K562 (cell line): ENCODE measurements around the gene IBA57. TPM values are rescaled to one million over a fixed set of nuclear protein-coding genes. Genes with fewer than 3 reads are reported as not detected.

ENCODE experiments used
- ATAC-seq: fragments of 200-7000 bp; cut with Tn5 transposase; 3 replicates; pipeline ENCODE4 v1.9.1; 2020; ENCODE audit warnings: moderate library complexity
- BruUV-seq: library from RNA; stranded (reverse); fragments of 400-500 nt; replicated peaks from 2 replicates; lab custom pipeline; 2021; lab: Mats Ljungman, UMichigan
- CTCF ChIA-PET: fragments of 300-600 bp; formaldehyde crosslinking; extraction: SDS; loops from one replicate; lab custom pipeline; 2021; ENCODE audit warnings: low intra/inter-chr PET ratio; lab: Yijun Ruan, JAX
- POLR2A ChIA-PET: fragments of 300-600, 350-650 bp; sonication (Branson Sonifier 250); formaldehyde crosslinking; extraction: SDS; loops from one replicate; lab custom pipeline; 2021; ENCODE audit warnings: antibody characterized with exemption, inconsistent platforms; lab: Yijun Ruan, JAX
- DNase-seq, 4 experiments: peaks; one replicate each; pipeline versions ENCODE4 v3.0.0 to v3.0.0-alpha.2; 2011 to 2018; ENCODE audit warnings: low spot score in 3 of 4, mixed read lengths in 3 of 4; ENCODE audit errors: extremely low read depth in 1 of 4
- FAIRE-seq: peaks from 2 replicates; lab custom pipeline; 2011; peaks lifted over from hg19 to GRCh38; lab: Jason Lieb, UNC
- H2AFZ ChIP-seq: 2 replicates; pipeline ENCODE4 v1.6.0; 2011; ENCODE audit warnings: low read depth, low read length, control low read depth, inconsistent platforms
- H3K27ac ChIP-seq: fragments of 200-600 bp; 3 replicates; pipeline ENCODE4 v1.8.0; 2011; ENCODE audit warnings: low read depth, mild to moderate bottlenecking, control low read depth, inconsistent platforms, low read length, moderate library complexity, mixed read lengths; ENCODE audit errors: extremely low read depth
- H3K27me3 ChIP-seq, 2 experiments: fragments of 300-600 bp in 1 of 2; 2 replicates in 1 of 2; 3 replicates in 1 of 2; pipeline versions ENCODE4 v1.6.0 to v1.8.0; 2011; ENCODE audit warnings: inconsistent platforms in 2 of 2, low read length in 2 of 2, mild to moderate bottlenecking in 1 of 2, mixed read lengths in 1 of 2, moderate library complexity in 1 of 2; ENCODE audit not compliant: control insufficient read depth in 2 of 2, insufficient read depth in 2 of 2
- H3K36me3 ChIP-seq: fragments of 300-600 bp; 3 replicates; pipeline ENCODE4 v1.8.0; 2011; ENCODE audit warnings: mild to moderate bottlenecking, low read length, inconsistent platforms; ENCODE audit not compliant: control insufficient read depth, insufficient read depth
- H3K4me1 ChIP-seq, 2 experiments: fragments of 200-600 bp in 1 of 2; replicated peaks in 1 of 2; 2 replicates in 1 of 2; 3 replicates in 1 of 2; pipeline versions ENCODE4 v1.5.1 to v1.8.0; 2011; ENCODE audit warnings: inconsistent platforms in 2 of 2, low read length in 2 of 2, mild to moderate bottlenecking in 1 of 2, mixed read lengths in 1 of 2, moderate library complexity in 1 of 2; ENCODE audit not compliant: control insufficient read depth in 2 of 2, insufficient read depth in 2 of 2
- H3K4me2 ChIP-seq: 2 replicates; pipeline ENCODE4 v1.6.1; 2011; ENCODE audit warnings: low read length, control low read depth, inconsistent platforms, mixed read lengths; ENCODE audit not compliant: insufficient read depth
- H3K4me3 ChIP-seq: fragments of 200-600 bp; sonication (generic), shearing (Covaris generic); 2 replicates; pipeline ENCODE4 v1.5.1; 2016; ENCODE audit warnings: control low read depth, inconsistent platforms
- H3K79me2 ChIP-seq: fragments of 200-600 bp; 3 replicates; pipeline ENCODE4 v1.8.0; 2011; ENCODE audit warnings: low read length, inconsistent platforms; ENCODE audit not compliant: control insufficient read depth, insufficient read depth
- H3K9ac ChIP-seq, 2 experiments: 2 replicates each; pipeline versions ENCODE4 v1.6.0 to v1.6.1; 2011; ENCODE audit warnings: low read depth in 2 of 2, low read length in 2 of 2, control low read depth in 1 of 2, inconsistent platforms in 1 of 2, mild to moderate bottlenecking in 1 of 2, mixed read lengths in 1 of 2; ENCODE audit not compliant: insufficient read depth in 1 of 2
- H3K9me1 ChIP-seq: one replicate; pipeline ENCODE4 v1.6.0; 2011; ENCODE audit warnings: inconsistent platforms, mild to moderate bottlenecking, low read length, moderate library complexity; ENCODE audit not compliant: control insufficient read depth, insufficient read depth
- H3K9me3 ChIP-seq: replicated peaks from 2 replicates; pipeline ENCODE4 v1.5.1; 2011; ENCODE audit warnings: low read depth, low read length, inconsistent platforms; ENCODE audit not compliant: control insufficient read depth, insufficient read depth
- H4K20me1 ChIP-seq: replicated peaks from 2 replicates; pipeline ENCODE4 v1.6.1; 2011; ENCODE audit warnings: low read length, inconsistent platforms, mixed read lengths; ENCODE audit not compliant: control insufficient read depth, insufficient read depth
- GATAD2B ChIP-seq: fragments of 450-650 bp; IDR thresholded peaks from 2 replicates; pipeline ENCODE4 v1.6.1; 2017; ENCODE audit warnings: mild to moderate bottlenecking, borderline replicate concordance
- HDAC8 ChIP-seq: fragments of 450-650 bp; IDR thresholded peaks from 2 replicates; pipeline ENCODE4 v1.6.1; 2016; ENCODE audit warnings: mild to moderate bottlenecking, missing genetic modification characterization, moderate library complexity, missing compliant biosample characterization
- HES1 ChIP-seq: fragments of 450-650 bp; IDR thresholded peaks from 2 replicates; pipeline ENCODE4 v1.6.1; 2016; ENCODE audit warnings: low read depth, mild to moderate bottlenecking, moderate library complexity
- HNRNPH1 ChIP-seq: fragments of 200-400 bp; formaldehyde crosslinking; optimal IDR thresholded peaks from 2 replicates; pipeline ENCODE3; 2017; ENCODE audit warnings: low read depth, mild to moderate bottlenecking, low read length, moderate library complexity
- JUN ChIP-seq, 2 experiments: sonication (generic) in 1 of 2; formaldehyde crosslinking in 1 of 2; IDR thresholded peaks; 2 replicates each; pipeline versions ENCODE4 v1.6.1 to v1.8.0; 2012 to 2022; ENCODE audit warnings: borderline replicate concordance in 2 of 2, mild to moderate bottlenecking in 2 of 2, improper control_type of control experiment in 1 of 2, low read depth in 1 of 2, low read length in 1 of 2, missing genetic modification reagents in 1 of 2
- MTF1 ChIP-seq: fragments of 250-450 bp; sonication (Bioruptor Pico); IDR thresholded peaks from 2 replicates; pipeline ENCODE4 v1.9.0; 2021; ENCODE audit warnings: moderate library complexity, mild to moderate bottlenecking, inconsistent platforms, borderline replicate concordance
- NR4A1 ChIP-seq, 2 experiments: fragments of 250-450 bp in 1 of 2; fragments of 450-650 bp in 1 of 2; sonication (Bioruptor Pico) in 1 of 2; IDR thresholded peaks; 2 replicates each; pipeline versions ENCODE4 v1.4.0 to v1.6.1; 2016 to 2020; ENCODE audit warnings: mild to moderate bottlenecking in 2 of 2, missing compliant biosample characterization in 1 of 2, missing genetic modification characterization in 1 of 2, moderate library complexity in 1 of 2
- RREB1 ChIP-seq: fragments of 250-450 bp; sonication (Bioruptor Pico); IDR thresholded peaks from 2 replicates; pipeline ENCODE4 v1.4.0; 2020
- RUNX1 ChIP-seq: sonication (generic); IDR thresholded peaks from 2 replicates; pipeline ENCODE4 v1.6.1; 2016; ENCODE audit warnings: antibody characterized with exemption, low read depth
- ZMIZ1 ChIP-seq, 2 experiments: fragments of 150-350 bp in 1 of 2; IDR thresholded peaks; 2 replicates each; pipeline ENCODE4 v1.6.1; 2012 to 2016; ENCODE audit warnings: low read depth in 2 of 2, low read length in 2 of 2, mild to moderate bottlenecking in 1 of 2, moderate library complexity in 1 of 2
- ZNF75A ChIP-seq: fragments of 450-650 bp; formaldehyde crosslinking; IDR thresholded peaks from 2 replicates; pipeline ENCODE4 v1.4.0; 2020; ENCODE audit warnings: mild to moderate bottlenecking
- WGBS: fragments of 100-300 bp; shearing (Covaris generic); methylation state at CpG from one replicate; pipeline ENCODE4 v1.1.6; 2016; ENCODE audit warnings: low coverage, mixed read lengths; ENCODE audit not compliant: insufficient coverage; ENCODE audit errors: missing lambda C conversion rate; 5-methylcytosine and 5-hydroxymethylcytosine counted together
- in situ Hi-C: fragments of 300-500 bp; cut with MboI; formaldehyde crosslinking; loops from 4 replicates; pipeline ENCODE4 v1.15.0; 2018; ENCODE audit warnings: inconsistent platforms, mixed read lengths
- intact Hi-C: fragments of 100-400 bp; cut with micrococcal nuclease; formaldehyde crosslinking; loops from 2 replicates; pipeline ENCODE4 v1.14.2; 2022
- polyA plus RNA-seq, 8 experiments: library from polyadenylated mRNA; depleted of rRNA in 4 of 8; stranded (reverse) in 5 of 8; unstranded in 3 of 8; fragments of >200 nt; fragmentation: Nextera tagmentation in 2 of 8; fragmentation: Illumina TruSeq in 1 of 8; extraction: Ambion mirVana in 2 of 8; extraction: Trizol in 1 of 8; gene quantifications; 2 replicates each; pipeline versions ENCODE4 v1.2.1 to v1.2.3, GENCODE V29; 2011 to 2014; ENCODE audit warnings: inconsistent platforms in 1 of 8, missing spikeins in 1 of 8
- total RNA-seq, 7 experiments: library from RNA; depleted of rRNA in 6 of 7; stranded (reverse); fragments of >200 nt in 6 of 7; fragmentation: Illumina TruSeq in 2 of 7; extraction: Trizol in 2 of 7; gene quantifications; 2 replicates each; pipeline versions ENCODE4 v1.2.1 to v1.2.3, GENCODE V29; 2011 to 2021; ENCODE audit warnings: low replicate concordance in 1 of 7

Gene IBA57
- total and polyA plus RNA-seq, 9 of the 15 experiments (the other 6 are each of a cell fraction or from before 2014, with no cell fraction given): 0.77 to 15.5 (median 2.7) TPM

- no peak for FAIRE-seq
- H3K4me1 ChIP-seq: peaks cover 10 to 70% of the 10 kb centered on the region in 2 experiments; a peak in 4 of 5 replicates
- no TSS peak for BruUV-seq
- no peak for TF ChIP-seq ZNF75A
- TF ChIP-seq JUN (IDR thresholded peaks at IDR 0.05; ENCODE audit: borderline replicate concordance, low read depth, low read length): no peak
- no peak for TF ChIP-seq JUN (CRISPR knock-in tag; IDR thresholded peaks at IDR 0.05; ENCODE audit: borderline replicate concordance)
- no peak for TF ChIP-seq RREB1 (CRISPR knock-in tag)
- TF ChIP-seq ZMIZ1 (IDR thresholded peaks at IDR 0.05; ENCODE audit: low read depth in 2 of 2, low read length in 2 of 2): no peak
- no peak for TF ChIP-seq HDAC8 (tag)
- TF ChIP-seq MTF1 (CRISPR knock-in tag): no peak
- TF ChIP-seq GATAD2B: no peak
- no peak for TF ChIP-seq HES1
- no peak for TF ChIP-seq HNRNPH1
- TF ChIP-seq RUNX1: no peak
- no peak for TF ChIP-seq NR4A1 (CRISPR knock-in tag; IDR thresholded peaks at IDR 0.05)
- TF ChIP-seq NR4A1 (tag; IDR thresholded peaks at IDR 0.05): no peak
Measured at GRCh38 chr1:228160201-228160761, 5.3 kb upstream of the IBA57 start.

More at GRCh38 chr1:228160201-228160761, 5.3 kb upstream of the IBA57 start:
- H3K36me3 ChIP-seq: no peaks in the 10 kb centered on the region
- CTCF ChIA-PET: no interaction called here
- H2AFZ ChIP-seq: no peak overlapping the region
- H3K9ac ChIP-seq: peak overlapping the region in 1 of 2 experiments; percentile 38; a peak in 2 of 4 replicates
- no peak overlapping the region for H3K4me2 ChIP-seq
- H3K27me3 ChIP-seq: no peaks in the 10 kb centered on the region
- H3K4me3 ChIP-seq: no peak overlapping the region
- no peaks in the 10 kb centered on the region for H3K79me2 ChIP-seq
- in situ Hi-C loops (no loop called here), intact Hi-C loops (no loop called here)
- peaks cover 6% of the 10 kb centered on the region for H4K20me1 ChIP-seq
- H3K27ac ChIP-seq: no peak overlapping the region
- peaks cover 12% of the 10 kb centered on the region for H3K9me1 ChIP-seq
- ATAC-seq: no peak
- POLR2A ChIA-PET: interaction anchor here (1.0 to 3.3 kb wide), 4 partner anchors 9 to 18 kb away, joined by 4 to 15 read pairs (median 7); no protein-coding TSS in a partner anchor
- no peaks in the 10 kb centered on the region for H3K9me3 ChIP-seq
- 14% methylated on average over 11 of the region's 15 CpGs for WGBS
- DNase-seq: no peak
